ENCODE data around the gene SSC4D.
"Not testable (repeated sequence)": the region's sequence is repeated elsewhere in the genome, so short reads cannot be mapped to it uniquely, and the experiment has no call there.

- TF ChIP-seq CTCF (IDR thresholded peaks at IDR 0.05); POLR2A (IDR thresholded peaks at IDR 0.05); POLR2AphosphoS5 (IDR thresholded peaks at IDR 0.05); EP300 (IDR thresholded peaks at IDR 0.05; ENCODE audit: low read depth): not testable (repeated sequence)
These were observed 29.8 kb upstream of the SSC4D start for GRCh38 chr7:76439120-76439888.

All from transverse colon (tissue), 4 donors.